LNCaP clone FGC (cell line): ENCODE measurements around the gene CDH8.

Experiments used
- DNase-seq: peaks from one replicate; pipeline ENCODE4 v3.0.0-alpha.2; 2011; ENCODE audit warnings: low read depth
- H3K4me3 ChIP-seq: 2 replicates; pipeline ENCODE4 v1.5.1; 2011; ENCODE audit warnings: mild to moderate bottlenecking, low read depth, low read length, control low read depth
- CTCF ChIP-seq: IDR thresholded peaks from 2 replicates; pipeline ENCODE4 v1.5.1; 2012; ENCODE audit warnings: mild to moderate bottlenecking; ENCODE audit not compliant: control insufficient read depth, insufficient read depth; ENCODE audit errors: extremely low read depth

The CDH8 gene

GRCh38 chr16:61900482-61900881 is 135.8 kb downstream of the CDH8 start:
- no peak for TF ChIP-seq CTCF
- no peak overlapping the region for H3K4me3 ChIP-seq
- no peak for DNase-seq

GRCh38 chr16:61897657-61898056 is 138.6 kb downstream of the CDH8 start:
- DNase-seq: no peak
- H3K4me3 ChIP-seq: no peak overlapping the region
- TF ChIP-seq CTCF: no peak

GRCh38 chr16:61892531-61892930 is 143.7 kb downstream of the CDH8 start:
- TF ChIP-seq CTCF: no peak
- H3K4me3 ChIP-seq: no peak overlapping the region
- DNase-seq: no peak

GRCh38 chr16:61891460-61891859 is 144.8 kb downstream of the CDH8 start:
- no peak overlapping the region for H3K4me3 ChIP-seq
- TF ChIP-seq CTCF: no peak
- no peak for DNase-seq

GRCh38 chr16:61890386-61890785 is 145.9 kb downstream of the CDH8 start:
- no peak for TF ChIP-seq CTCF
- H3K4me3 ChIP-seq: no peak overlapping the region
- DNase-seq: no peak

GRCh38 chr16:61887903-61888302 is 148.3 kb downstream of the CDH8 start:
- no peak for DNase-seq
- TF ChIP-seq CTCF: no peak
- no peak overlapping the region for H3K4me3 ChIP-seq

- DNase-seq: no peak
- no peak overlapping the region for H3K4me3 ChIP-seq
- TF ChIP-seq CTCF: no peak
These were observed 150.9 kb downstream of the CDH8 start for GRCh38 chr16:61885343-61885742.
